GM12878 (cell line): ENCODE measurements around the gene CLEC16A. TPM values are rescaled to one million over a fixed set of nuclear protein-coding genes. Genes with fewer than 3 reads are reported as not detected.

Experiments used
- BCLAF1 ChIP-seq: fragments of 450-650 bp; IDR thresholded peaks from 2 replicates; pipeline ENCODE4 v1.6.1; 2017; ENCODE audit warnings: antibody characterized with exemption, mild to moderate bottlenecking, moderate library complexity
- CHD1 ChIP-seq: IDR thresholded peaks from 2 replicates; pipeline ENCODE4 v1.6.1; 2012; ENCODE audit warnings: low read depth, low read length, improper control_type of control experiment
- CHD2 ChIP-seq: IDR thresholded peaks from 2 replicates; pipeline ENCODE4 v1.6.1; 2011; ENCODE audit warnings: low read depth, low read length, improper control_type of control experiment, borderline replicate concordance
- E4F1 ChIP-seq: fragments of 450-650 bp; IDR thresholded peaks from 2 replicates; pipeline ENCODE4 v1.6.1; 2018; ENCODE audit warnings: borderline replicate concordance, mild to moderate bottlenecking; ENCODE audit not compliant: partially characterized antibody
- FOS ChIP-seq: IDR thresholded peaks from 3 replicates; pipeline ENCODE4 v1.6.1; 2011; ENCODE audit warnings: borderline replicate concordance; ENCODE audit not compliant: insufficient read length; ENCODE audit errors: extremely low read depth
- IKZF1 ChIP-seq: fragments of 450-650 bp; conservative IDR thresholded peaks from 2 replicates; pipeline ENCODE4 v1.6.1; 2017; ENCODE audit warnings: antibody characterized with exemption, mild to moderate bottlenecking
- MEF2B ChIP-seq: fragments of 450-650 bp; IDR thresholded peaks from 2 replicates; pipeline ENCODE4 v1.6.1; 2018; ENCODE audit warnings: mild to moderate bottlenecking, moderate library complexity; ENCODE audit not compliant: partially characterized antibody, poor library complexity, severe bottlenecking
- MYB ChIP-seq: fragments of 150-350 bp; IDR thresholded peaks from 2 replicates; pipeline ENCODE4 v1.6.1; 2014; ENCODE audit warnings: mild to moderate bottlenecking, low read depth, low read length, borderline replicate concordance
- RELB ChIP-seq: fragments of 450-650 bp; IDR thresholded peaks from 2 replicates; pipeline ENCODE4 v1.6.1; 2017; ENCODE audit warnings: low read depth, mild to moderate bottlenecking, moderate library complexity
- RUNX3 ChIP-seq: IDR thresholded peaks from 2 replicates; pipeline ENCODE4 v1.6.1; 2012; ENCODE audit warnings: low read length, inconsistent platforms
- SREBF2 ChIP-seq: IDR thresholded peaks from 2 replicates; pipeline ENCODE4 v1.6.1; 2012; ENCODE audit warnings: mild to moderate bottlenecking, low read length
- YBX1 ChIP-seq: fragments of 450-650 bp; IDR thresholded peaks from 2 replicates; pipeline ENCODE4 v1.6.1; 2016; ENCODE audit warnings: antibody characterized with exemption
- ZBTB11 ChIP-seq: fragments of 450-650 bp; formaldehyde crosslinking; IDR thresholded peaks from 2 replicates; pipeline ENCODE4 v1.5.0; 2022; ENCODE audit warnings: mild to moderate bottlenecking, missing genetic modification characterization
- ZNF622 ChIP-seq: fragments of 450-650 bp; IDR thresholded peaks from 2 replicates; pipeline ENCODE4 v1.6.1; 2017; ENCODE audit warnings: mild to moderate bottlenecking, inconsistent platforms
- polyA plus RNA-seq, 11 experiments: library from polyadenylated mRNA; depleted of rRNA in 4 of 11; unstranded in 6 of 11; stranded (reverse) in 5 of 11; fragments of >200 nt; fragmentation: Nextera tagmentation in 4 of 11; fragmentation: Illumina TruSeq in 1 of 11; extraction: Ambion mirVana in 4 of 11; extraction: Trizol in 1 of 11; gene quantifications; 1 replicate in 1 of 11; 2 replicates in 10 of 11; pipeline versions ENCODE4 v1.2.1 to v1.2.3, GENCODE V29; 2011 to 2016; ENCODE audit warnings: inconsistent platforms in 2 of 11, missing spikeins in 2 of 11, low read depth in 1 of 11
- total RNA-seq, 4 experiments: library from RNA; depleted of rRNA in 3 of 4; stranded (reverse); fragments of >200 nt in 3 of 4; fragmentation: Illumina TruSeq in 1 of 4; extraction: Trizol in 1 of 4; gene quantifications; 2 replicates each; pipeline versions ENCODE4 v1.2.1 to v1.2.3, GENCODE V29; 2013 to 2021

Gene CLEC16A
- total and polyA plus RNA-seq, 10 of the 15 experiments (the other 5 are each of a cell fraction or from before 2014, with no cell fraction given): 1.5 to 28.8 (median 19.2) TPM

- TF ChIP-seq ZBTB11 (CRISPR knock-in tag): no peak
- peak; percentile 61 for TF ChIP-seq MEF2B
- TF ChIP-seq RELB: peak; percentile 57; the same call in 1 of the 2 replicates
- no peak; the same call in 1 of the 2 replicates for TF ChIP-seq IKZF1
- no peak for TF ChIP-seq E4F1
- TF ChIP-seq MYB: no peak
- TF ChIP-seq BCLAF1: no peak
- TF ChIP-seq ZNF622: no peak
- no peak for TF ChIP-seq SREBF2
- TF ChIP-seq CHD1: no peak
- TF ChIP-seq RUNX3: peak; percentile 50; the same call in 1 of the 2 replicates
- TF ChIP-seq YBX1: no peak
- TF ChIP-seq CHD2: no peak
- TF ChIP-seq FOS: no peak
These were observed 13.6 kb downstream of the CLEC16A start (continued) for GRCh38 chr16:10957771-10958482.
